ENCODE data around the gene ATP2A1.

Gene ATP2A1

GRCh38 chr16:28878083-28878926, at the start of gene ATP2A1:
Gene ATP2A1 (plus strand): TSS chr16:28878488. CDS start chr16:28878672, 184 bp downstream.
- DNase-seq (ENCODE audit: low read depth in 2 of 2) = no peak

- no peak for DNase-seq (ENCODE audit: low read depth in 2 of 2)
Observed at GRCh38 chr16:28829747-28830146, 48.5 kb upstream of the ATP2A1 start.

DNA sequence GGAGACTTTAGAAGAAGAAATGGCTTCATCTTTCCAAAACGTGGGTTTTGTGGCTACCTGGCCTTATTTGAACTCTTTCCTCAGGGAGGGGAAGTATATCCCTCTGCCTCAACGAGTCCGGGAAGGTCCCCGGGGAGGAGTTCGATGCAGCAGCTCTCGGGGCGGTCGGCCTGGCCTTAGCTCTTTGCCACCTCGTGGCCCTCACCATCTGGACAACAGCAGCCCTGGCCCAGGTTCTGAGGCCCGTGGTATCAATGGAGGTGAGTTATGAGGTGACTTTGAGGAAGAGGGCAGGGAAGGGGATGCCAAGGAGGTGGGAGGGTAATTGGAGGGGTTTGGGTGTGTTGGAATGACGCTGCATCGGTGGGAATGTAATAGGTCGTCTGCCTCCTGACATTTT, 47.8 kb upstream of the ATP2A1 start:
- DNase-seq (ENCODE audit: low read depth in 2 of 2) = no peak

DNA sequence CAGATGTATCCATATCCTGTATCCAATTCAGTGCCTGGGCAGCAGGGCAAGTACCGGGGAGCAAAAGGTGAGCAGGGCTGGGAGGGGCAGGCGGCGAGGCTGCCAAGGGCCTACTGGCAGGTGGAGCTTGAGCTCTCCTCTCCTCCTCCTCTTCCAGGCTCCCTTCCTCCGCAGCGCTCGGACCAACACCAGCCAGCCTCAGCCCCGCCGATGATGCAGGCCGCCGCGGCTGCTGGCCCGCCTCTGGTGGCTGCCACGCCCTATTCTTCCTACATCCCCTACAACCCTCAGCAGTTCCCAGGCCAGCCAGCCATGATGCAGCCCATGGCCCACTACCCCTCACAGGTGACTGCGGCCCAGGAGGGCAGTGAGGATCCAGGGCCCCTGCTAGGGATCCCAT, 43.9 kb upstream of the ATP2A1 start:
- no peak for DNase-seq (ENCODE audit: low read depth in 2 of 2)

GRCh38 chr16:28834873-28835863, 43.1 kb upstream of the ATP2A1 start:
- no peak for DNase-seq (ENCODE audit: low read depth in 2 of 2)

- DNase-seq (ENCODE audit: low read depth in 2 of 2) = no peak
Observed at GRCh38 chr16:28835864-28836760, 42.2 kb upstream of the ATP2A1 start.

- no peak for DNase-seq (ENCODE audit: low read depth in 2 of 2)
Observed at GRCh38 chr16:28836761-28837064, 41.6 kb upstream of the ATP2A1 start.

- no peak for DNase-seq (ENCODE audit: low read depth in 2 of 2)
Observed at GRCh38 chr16:28837672-28838557, 40.4 kb upstream of the ATP2A1 start.

DNA sequence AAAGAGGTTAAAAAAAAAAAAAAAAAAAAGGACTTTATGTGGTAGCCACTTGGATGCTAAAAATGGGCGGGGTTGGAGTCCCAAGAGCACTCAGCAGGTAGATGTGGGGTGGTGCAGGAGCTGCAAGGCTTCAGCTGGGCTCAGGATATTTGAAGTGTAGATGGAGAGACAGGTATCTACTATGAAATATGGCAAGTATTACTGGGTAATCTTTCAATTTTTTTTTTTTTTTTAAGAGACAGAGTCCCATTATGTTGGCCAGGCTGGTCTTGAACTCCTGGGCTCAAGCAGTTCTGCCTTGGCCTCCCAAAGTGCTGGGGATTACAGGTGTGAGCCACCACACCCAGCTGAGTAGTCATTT, 39.8 kb upstream of the ATP2A1 start:
- DNase-seq (ENCODE audit: low read depth in 2 of 2) = no peak

DNA sequence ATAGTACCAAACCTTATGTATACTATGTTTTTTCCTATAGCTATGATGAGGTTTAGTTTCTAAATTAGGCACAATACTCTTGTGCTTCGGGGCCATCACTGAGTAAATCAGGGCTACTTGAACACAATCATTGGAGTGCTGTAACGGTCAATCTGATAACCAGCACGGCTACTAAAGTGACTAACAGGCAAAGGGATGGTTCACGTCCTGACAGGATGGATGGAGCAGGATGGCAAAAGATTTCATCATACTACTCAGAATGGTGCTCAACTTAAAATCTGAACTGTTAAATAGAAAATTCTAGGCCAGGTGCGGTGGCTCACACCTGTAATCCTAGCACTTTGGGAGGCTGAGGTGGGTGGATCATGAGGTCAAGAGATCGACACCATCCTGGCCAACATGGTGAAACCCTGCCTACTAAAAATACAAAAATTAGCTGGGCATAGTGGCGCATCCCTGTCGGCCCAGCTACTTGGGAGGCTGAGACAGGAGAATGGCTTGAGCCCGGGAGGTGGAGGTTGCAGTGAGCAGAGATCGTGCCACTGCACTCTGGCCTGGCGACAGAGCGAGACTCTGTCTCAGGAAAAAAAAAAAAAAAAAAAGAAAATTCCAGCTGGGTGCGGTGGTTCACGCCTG, 39.2 kb upstream of the ATP2A1 start:
- DNase-seq (ENCODE audit: low read depth in 2 of 2) = no peak

DNA sequence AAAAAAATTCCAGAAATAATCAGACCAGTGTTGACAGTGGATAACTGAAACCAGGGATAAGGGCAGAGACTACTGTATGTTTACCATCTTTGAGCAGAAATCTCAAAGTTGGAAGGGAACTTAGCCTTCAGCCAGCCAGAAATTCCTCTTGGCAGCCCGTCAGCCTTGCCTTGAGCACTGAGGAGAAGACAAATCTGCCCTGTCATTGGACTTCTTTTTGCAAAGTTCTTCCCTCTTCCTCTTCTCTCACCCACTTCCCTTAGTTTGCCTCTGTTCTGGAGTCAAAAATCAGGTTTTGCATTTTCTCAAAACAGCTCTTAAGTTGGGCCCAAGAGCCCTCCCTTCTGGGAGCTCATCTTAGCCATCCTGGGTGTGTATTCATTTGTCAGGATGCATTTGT, 38.4 kb upstream of the ATP2A1 start:
- DNase-seq (ENCODE audit: low read depth in 2 of 2) = no peak

GRCh38 chr16:28842696-28843095, 35.6 kb upstream of the ATP2A1 start:
- DNase-seq (ENCODE audit: low read depth in 2 of 2) = no peak

DNA sequence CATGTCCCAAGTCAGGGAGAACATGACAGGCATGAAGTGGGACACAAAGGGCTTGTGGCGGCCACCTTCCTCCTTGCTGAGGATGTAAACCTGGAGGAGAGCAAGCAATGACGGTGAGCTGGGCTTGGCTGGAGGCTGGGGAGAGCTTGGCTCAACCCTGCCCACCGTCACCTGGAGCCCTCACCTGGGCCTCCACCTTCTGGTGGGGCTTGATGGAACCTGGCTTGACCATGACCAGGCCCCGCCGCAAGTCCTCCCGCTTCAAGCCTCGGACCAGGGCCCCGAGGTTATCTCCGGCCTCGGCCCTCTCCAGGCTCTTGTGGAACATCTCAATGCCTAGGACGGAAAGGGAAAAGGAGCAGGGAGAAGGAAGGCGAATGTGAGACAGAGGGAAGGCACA, 34.5 kb upstream of the ATP2A1 start:
- no peak for DNase-seq (ENCODE audit: low read depth in 2 of 2)

- no peak for DNase-seq (ENCODE audit: low read depth in 2 of 2)
Observed at GRCh38 chr16:28844226-28844885, 33.9 kb upstream of the ATP2A1 start.

GRCh38 chr16:28845293-28845692, 33.0 kb upstream of the ATP2A1 start:
- no peak for DNase-seq (ENCODE audit: low read depth in 2 of 2)

GRCh38 chr16:28845761-28846079, 32.6 kb upstream of the ATP2A1 start:
- no peak for DNase-seq (ENCODE audit: low read depth in 2 of 2)

DNA sequence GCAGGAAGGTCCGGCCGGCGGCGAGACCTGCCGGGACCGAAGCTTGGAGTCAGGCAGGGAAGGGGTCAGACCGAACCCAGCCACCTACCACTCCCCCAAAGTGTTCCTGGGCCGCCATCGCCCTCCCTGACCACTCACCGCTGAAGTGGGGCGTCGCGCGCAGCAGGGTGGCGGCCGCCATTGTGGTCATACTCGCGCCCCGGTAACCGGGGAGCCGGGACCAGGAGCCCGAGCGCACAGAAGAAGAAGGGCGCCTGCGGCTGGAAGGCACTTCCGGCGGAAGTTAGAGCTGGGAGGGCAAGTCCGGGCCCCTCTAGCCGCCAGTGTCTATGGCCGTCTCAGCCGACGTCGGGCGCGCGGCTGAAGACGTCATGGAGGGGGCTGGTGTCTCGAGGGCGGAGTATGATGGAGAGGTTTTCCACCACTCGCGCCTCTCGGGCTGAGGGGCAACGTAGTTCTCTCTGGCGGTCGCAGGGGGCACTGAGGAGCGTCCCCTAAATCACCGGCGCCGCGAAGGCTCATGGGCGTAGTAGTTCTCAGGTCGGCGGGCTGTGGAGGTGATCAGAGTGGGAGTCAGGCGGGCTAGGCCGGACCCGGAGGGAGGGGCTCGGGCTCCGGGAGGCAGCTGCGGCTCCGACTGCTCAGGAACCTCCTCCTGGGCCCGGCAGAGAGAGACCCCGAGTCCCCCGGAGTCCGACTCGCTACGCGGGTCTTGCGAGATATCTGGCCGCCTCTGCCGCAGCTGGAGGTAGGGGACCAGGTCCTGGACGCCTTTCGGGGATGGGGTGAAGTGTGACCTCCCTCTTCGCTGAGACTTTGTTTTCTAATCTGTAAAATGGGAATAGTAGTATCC, 32.0 kb upstream of the ATP2A1 start, which contains the start of gene TUFM:
TUFM (minus strand) TSS at position 269 of the 853 bp plus-strand sequence; CDS start at position 190, 79 bp downstream.
- DNase-seq (ENCODE audit: low read depth in 2 of 2) = peak; percentile 96 to 97

- DNase-seq (ENCODE audit: low read depth in 2 of 2) = no peak
Observed at GRCh38 chr16:28846933-28847273, 31.4 kb upstream of the ATP2A1 start.

DNA sequence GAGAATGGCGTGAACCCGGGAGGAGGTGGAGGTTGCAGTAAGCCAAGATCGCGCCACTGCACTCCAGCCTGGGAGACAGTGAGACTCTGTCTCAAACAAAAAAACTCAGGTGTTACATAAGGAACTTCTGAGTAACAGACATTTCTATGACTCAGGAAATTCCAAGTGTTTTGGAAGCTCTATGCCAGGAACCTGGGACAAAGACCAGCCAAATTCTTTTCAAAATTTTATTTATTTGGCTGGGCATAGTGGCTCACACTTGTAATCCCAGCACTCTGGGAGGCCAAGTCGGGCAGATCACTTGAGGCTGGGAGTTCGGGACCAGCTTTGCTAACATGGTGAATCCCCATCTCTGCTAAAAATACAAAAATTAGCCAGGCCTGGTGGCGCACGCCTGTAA, 19.9 kb upstream of the ATP2A1 start:
- DNase-seq (ENCODE audit: low read depth in 2 of 2) = no peak
